GM18519 (cell line): ENCODE data around the gene PIGC.

Experiments
- ATAC-seq: cut with Tn5 transposase; IDR thresholded peaks from one replicate; pipeline ENCODE4 v1.9.1; 2021; ENCODE audit warnings: mild to moderate bottlenecking, moderate library complexity; ENCODE audit not compliant: unreplicated experiment, low FRiP score

Gene PIGC

GRCh38 chr1:172400722-172401105 is 43.2 kb downstream of the PIGC start:
- ATAC-seq = no peak

GRCh38 chr1:172399756-172400721 is 43.8 kb downstream of the PIGC start:
- no peak for ATAC-seq

GRCh38 chr1:172398970-172399755 is 44.7 kb downstream of the PIGC start:
- ATAC-seq = no peak

GRCh38 chr1:172398193-172398592 is 45.7 kb downstream of the PIGC start:
- ATAC-seq = no peak

GRCh38 chr1:172397633-172398032 is 46.2 kb downstream of the PIGC start:
- ATAC-seq = no peak

DNA sequence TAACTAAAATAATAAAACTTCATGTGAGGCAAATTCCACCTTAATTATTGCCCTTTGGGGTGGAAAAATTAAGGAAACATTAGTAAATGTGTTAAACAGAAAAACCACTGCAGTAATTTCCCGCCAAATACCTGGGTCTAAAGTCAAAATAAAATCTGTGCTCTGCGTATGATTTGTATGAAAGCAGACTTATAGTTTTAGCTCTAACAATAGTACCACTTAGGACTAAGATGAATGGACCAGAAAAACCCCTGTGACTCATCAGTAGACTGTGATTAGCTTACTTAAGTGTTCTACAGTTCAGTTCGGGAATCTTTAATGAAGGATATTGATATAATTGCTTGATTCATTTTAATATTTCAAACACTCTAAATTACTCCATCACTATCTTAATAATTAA is 46.6 kb downstream of the PIGC start:
- no peak for ATAC-seq

- ATAC-seq = no peak
Measured at GRCh38 chr1:172395576-172395975, 48.3 kb downstream of the PIGC start.

- no peak for ATAC-seq
Measured at GRCh38 chr1:172394811-172395210, 49.1 kb downstream of the PIGC start.

DNA sequence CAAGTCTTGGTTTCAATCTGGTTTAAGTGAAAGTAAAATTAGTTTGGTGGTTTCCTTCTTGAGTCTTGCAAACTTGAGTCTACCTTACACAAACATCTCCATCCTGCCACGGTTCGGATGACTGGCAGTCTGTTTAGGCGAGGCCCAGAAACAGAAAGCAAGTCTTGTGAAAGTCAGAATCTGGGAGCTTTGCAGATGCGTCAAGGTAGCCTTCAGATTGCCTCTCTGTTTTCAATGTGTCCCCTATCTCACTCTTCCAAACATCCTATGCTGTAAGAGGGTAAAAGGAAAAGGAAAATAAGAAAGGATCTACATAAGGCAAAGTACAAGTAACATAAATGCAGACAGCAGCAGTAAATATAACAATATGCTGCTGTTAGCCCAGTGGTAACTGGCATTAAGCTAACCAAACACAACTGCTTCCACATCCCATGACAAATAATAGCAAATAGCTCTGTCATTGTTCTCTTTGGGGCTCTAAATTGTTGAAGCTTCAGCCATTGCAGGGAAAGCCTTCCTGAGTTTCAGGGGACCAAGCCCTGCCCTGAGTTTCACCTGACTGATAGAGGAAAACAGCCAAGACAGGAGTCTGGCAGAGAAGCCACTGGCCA is 49.6 kb downstream of the PIGC start:
- ATAC-seq = peak; percentile 49

DNA sequence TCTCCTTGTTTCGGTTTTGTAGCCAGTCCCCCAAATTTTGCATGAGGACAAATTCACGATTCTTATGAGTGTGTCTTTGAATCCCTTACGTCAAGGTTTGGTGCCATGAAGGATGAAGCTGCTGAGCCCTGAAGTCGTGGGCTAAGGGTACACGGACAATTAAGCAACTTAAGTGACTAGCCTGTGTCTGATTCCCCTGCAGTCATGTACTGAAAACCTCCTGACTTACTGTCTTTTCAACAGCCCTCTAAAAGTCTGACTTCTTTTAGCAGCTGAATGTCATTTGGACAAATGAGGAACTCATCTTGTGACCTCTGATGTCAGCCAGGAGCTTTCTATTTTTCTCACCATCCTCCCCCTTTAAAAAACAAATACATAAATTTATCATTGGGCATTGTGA is 50.5 kb downstream of the PIGC start:
- ATAC-seq = no peak

DNA sequence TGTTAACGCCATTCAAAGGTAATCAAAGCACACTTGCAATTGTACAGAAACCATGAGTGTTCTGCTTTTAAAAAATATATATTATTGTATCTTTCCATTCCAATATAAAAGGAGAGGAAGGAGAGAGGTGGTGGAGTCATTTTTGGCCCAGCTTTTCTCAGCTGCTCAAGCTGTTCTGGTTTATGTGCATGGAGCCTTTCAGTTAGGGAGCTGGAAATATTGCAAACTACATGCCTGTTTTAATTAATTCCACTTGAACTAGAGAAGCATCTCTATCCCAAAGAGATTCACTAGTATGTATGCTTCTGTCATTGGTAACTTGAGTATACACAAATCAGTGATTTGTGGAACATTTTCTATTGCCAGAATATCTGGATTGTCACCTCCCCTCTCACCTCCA is 51.9 kb downstream of the PIGC start:
- no peak for ATAC-seq
